ENCODE data around the gene LCOR.
A peak's percentile ranks its signal among the peaks of the same experiment; 100 is the strongest.

LCOR gene

GRCh38 chr10:96988426-96988825 lies 156.3 kb downstream of the LCOR start:
- DNase-seq = no peak

GRCh38 chr10:96991313-96991841 lies 159.3 kb downstream of the LCOR start:
- DNase-seq = peak; percentile 20

- no peak for DNase-seq
Measured at GRCh38 chr10:96992721-96993120, 160.6 kb downstream of the LCOR start.

GRCh38 chr10:96995851-96996250 lies 163.8 kb downstream of the LCOR start:
- DNase-seq = no peak

- DNase-seq = no peak
Measured at GRCh38 chr10:96996275-96996965, 164.3 kb downstream of the LCOR start.

- no peak for DNase-seq
Measured at GRCh38 chr10:96998329-96998888, 166.3 kb downstream of the LCOR start.

- DNase-seq = no peak
Measured at GRCh38 chr10:96999337-96999736, 167.2 kb downstream of the LCOR start.

GRCh38 chr10:96999987-97000386 lies 167.9 kb downstream of the LCOR start:
- no peak for DNase-seq

GRCh38 chr10:97000487-97001182 lies 168.5 kb downstream of the LCOR start:
- DNase-seq = no peak

- DNase-seq = no peak
Measured at GRCh38 chr10:97001183-97001991, 169.3 kb downstream of the LCOR start.

- no peak for DNase-seq
Measured at GRCh38 chr10:97002670-97003069, 170.6 kb downstream of the LCOR start.

GRCh38 chr10:97003151-97003803 lies 171.2 kb downstream of the LCOR start:
- DNase-seq = no peak

- no peak for DNase-seq
Measured at GRCh38 chr10:97003804-97004201, 171.7 kb downstream of the LCOR start.

GRCh38 chr10:97004591-97004990 lies 172.5 kb downstream of the LCOR start:
- DNase-seq = no peak

- no peak for DNase-seq
Measured at GRCh38 chr10:97005349-97005748, 173.3 kb downstream of the LCOR start.

GRCh38 chr10:97006364-97006763 lies 174.3 kb downstream of the LCOR start:
- no peak for DNase-seq

GRCh38 chr10:97007417-97007816 lies 175.3 kb downstream of the LCOR start:
- DNase-seq = no peak

GRCh38 chr10:97010695-97011206 lies 178.7 kb downstream of the LCOR start:
- DNase-seq = no peak

GRCh38 chr10:97011397-97011796 lies 179.3 kb downstream of the LCOR start:
- no peak for DNase-seq

- DNase-seq = no peak
Measured at GRCh38 chr10:97012470-97012869, 180.4 kb downstream of the LCOR start.

GRCh38 chr10:97013568-97013967 lies 181.5 kb downstream of the LCOR start:
- no peak for DNase-seq

GRCh38 chr10:97013983-97014382 lies 181.9 kb downstream of the LCOR start:
- no peak for DNase-seq
